Measurements from ENCODE around the gene POU6F1.
"Not testable (repeated sequence)": the region's sequence is repeated elsewhere in the genome, so short reads cannot be mapped to it uniquely, and the experiment has no call there.

Gene POU6F1

GRCh38 chr12:51217968-51218606 lies at the start of gene POU6F1:
TSS of gene POU6F1 (minus strand) at chr12:51218062. CDS start at chr12:51206836, 11,226 bp downstream.
- peak; percentile 37 to 39 for DNase-seq (ENCODE audit: low read depth in 2 of 2)

GRCh38 chr12:51265024-51265423 lies 47.2 kb upstream of the POU6F1 start:
- no peak for DNase-seq (ENCODE audit: low read depth in 2 of 2)

GRCh38 chr12:51264297-51264696 lies 46.4 kb upstream of the POU6F1 start:
- no peak for DNase-seq (ENCODE audit: low read depth in 2 of 2)

GRCh38 chr12:51263341-51263740 lies 45.5 kb upstream of the POU6F1 start:
- DNase-seq (ENCODE audit: low read depth in 2 of 2), result no peak

- no peak for DNase-seq (ENCODE audit: low read depth in 2 of 2)
Measured at GRCh38 chr12:51262758-51263177, 44.9 kb upstream of the POU6F1 start.

- DNase-seq (ENCODE audit: low read depth in 2 of 2), result not testable (repeated sequence)
Measured at GRCh38 chr12:51259600-51259999, 41.7 kb upstream of the POU6F1 start.

- no peak for DNase-seq (ENCODE audit: low read depth in 2 of 2)
Measured at GRCh38 chr12:51254536-51254935, 36.7 kb upstream of the POU6F1 start.

- no peak for DNase-seq (ENCODE audit: low read depth in 2 of 2)
Measured at GRCh38 chr12:51253276-51253675, 35.4 kb upstream of the POU6F1 start.

GRCh38 chr12:51247523-51248206 lies 29.8 kb upstream of the POU6F1 start:
- no peak for DNase-seq (ENCODE audit: low read depth in 2 of 2)

- DNase-seq (ENCODE audit: low read depth in 2 of 2), result no peak
Measured at GRCh38 chr12:51246254-51246853, 28.5 kb upstream of the POU6F1 start.

- DNase-seq (ENCODE audit: low read depth in 2 of 2), result no peak
Measured at GRCh38 chr12:51245476-51246253, 27.8 kb upstream of the POU6F1 start.

GRCh38 chr12:51244269-51244668 lies 26.4 kb upstream of the POU6F1 start:
- no peak for DNase-seq (ENCODE audit: low read depth in 2 of 2)

- no peak for DNase-seq (ENCODE audit: low read depth in 2 of 2)
Measured at GRCh38 chr12:51242876-51243275, 25.0 kb upstream of the POU6F1 start.

GRCh38 chr12:51242120-51242519 lies 24.3 kb upstream of the POU6F1 start:
- no peak for DNase-seq (ENCODE audit: low read depth in 2 of 2)

- no peak for DNase-seq (ENCODE audit: low read depth in 2 of 2)
Measured at GRCh38 chr12:51240971-51241370, 23.1 kb upstream of the POU6F1 start.

GRCh38 chr12:51238510-51239334 lies 20.9 kb upstream of the POU6F1 start, which contains the start of gene DAZAP2:
TSS of gene DAZAP2 (plus strand) at chr12:51238826. CDS start at chr12:51238908, 82 bp downstream.
- DNase-seq (ENCODE audit: low read depth in 2 of 2), result peak; percentile 89 to 90

- no peak for DNase-seq (ENCODE audit: low read depth in 2 of 2)
Measured at GRCh38 chr12:51238037-51238509, 20.2 kb upstream of the POU6F1 start.

- DNase-seq (ENCODE audit: low read depth in 2 of 2), result no peak
Measured at GRCh38 chr12:51234530-51234929, 16.7 kb upstream of the POU6F1 start.

GRCh38 chr12:51232642-51233041 lies 14.8 kb upstream of the POU6F1 start:
- DNase-seq (ENCODE audit: low read depth in 2 of 2), result no peak

GRCh38 chr12:51229116-51229809 lies 11.4 kb upstream of the POU6F1 start:
- no peak for DNase-seq (ENCODE audit: low read depth in 2 of 2)
